ENCODE data around the gene MMP11. TPM values are rescaled to one million over a fixed set of nuclear protein-coding genes. Genes with fewer than 3 reads are reported as not detected.

Gene MMP11
- polyA plus RNA-seq, 1 donor: 13.3 TPM

DNA sequence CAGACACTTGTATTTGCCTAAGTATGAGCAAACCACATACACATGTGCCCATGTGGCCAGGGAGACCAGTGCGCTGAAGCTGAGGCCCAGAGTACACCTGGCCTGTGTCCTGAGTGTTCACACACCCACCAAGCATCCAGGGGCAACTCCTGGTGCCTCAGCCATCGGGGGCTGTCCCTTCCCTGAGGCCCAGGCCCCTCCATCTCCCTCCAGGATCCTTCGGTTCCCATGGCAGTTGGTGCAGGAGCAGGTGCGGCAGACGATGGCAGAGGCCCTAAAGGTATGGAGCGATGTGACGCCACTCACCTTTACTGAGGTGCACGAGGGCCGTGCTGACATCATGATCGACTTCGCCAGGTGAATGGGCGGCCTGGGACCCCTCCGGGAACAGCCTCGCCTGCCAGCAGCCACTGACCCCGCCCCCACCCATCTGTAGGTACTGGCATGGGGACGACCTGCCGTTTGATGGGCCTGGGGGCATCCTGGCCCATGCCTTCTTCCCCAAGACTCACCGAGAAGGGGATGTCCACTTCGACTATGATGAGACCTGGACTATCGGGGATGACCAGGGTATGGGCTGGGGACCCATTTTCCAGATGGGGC, 7.6 kb downstream of the MMP11 start:
- DNase-seq: no peak

DNA sequence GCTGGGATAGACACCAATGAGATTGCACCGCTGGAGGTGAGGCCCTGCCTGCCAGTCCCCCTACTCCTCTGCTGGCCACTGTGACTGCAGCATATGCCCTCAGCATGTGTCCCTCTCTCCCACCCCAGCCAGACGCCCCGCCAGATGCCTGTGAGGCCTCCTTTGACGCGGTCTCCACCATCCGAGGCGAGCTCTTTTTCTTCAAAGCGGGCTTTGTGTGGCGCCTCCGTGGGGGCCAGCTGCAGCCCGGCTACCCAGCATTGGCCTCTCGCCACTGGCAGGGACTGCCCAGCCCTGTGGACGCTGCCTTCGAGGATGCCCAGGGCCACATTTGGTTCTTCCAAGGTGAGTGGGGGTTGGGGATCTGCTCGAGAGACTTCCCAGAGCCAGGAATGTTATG, 8.4 kb downstream of the MMP11 start:
- no peak for DNase-seq

DNA sequence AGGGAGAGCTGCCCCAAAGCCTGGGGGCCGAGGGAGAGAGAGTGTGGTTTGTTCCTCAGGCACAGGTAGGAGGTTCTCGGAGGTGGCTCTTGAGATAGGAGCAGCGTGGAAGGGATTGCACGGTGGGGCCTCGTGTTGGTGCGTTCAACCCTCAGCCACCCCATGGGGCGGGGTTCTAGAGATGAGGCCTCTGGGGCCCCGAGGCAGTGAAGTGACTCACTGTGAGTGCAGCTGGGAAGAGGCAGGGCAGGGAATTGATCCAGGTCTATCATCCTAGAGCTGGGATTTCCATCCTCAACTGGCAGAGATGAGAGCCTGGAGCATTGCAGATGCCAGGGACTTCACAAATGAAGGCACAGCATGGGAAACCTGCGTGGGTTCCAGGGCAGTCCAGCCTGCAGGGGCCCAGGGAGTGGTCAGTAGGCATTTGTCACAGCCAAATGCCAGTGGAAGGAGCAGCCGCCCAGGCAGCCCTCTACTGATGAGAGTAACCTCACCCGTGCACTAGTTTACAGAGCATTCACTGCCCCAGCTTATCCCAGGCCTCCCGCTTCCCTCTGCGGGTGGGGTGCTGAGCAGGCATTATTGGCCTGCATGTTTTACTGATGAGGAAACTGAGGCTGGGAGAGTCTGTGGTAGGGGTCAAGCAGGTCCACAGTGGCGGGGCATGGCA, 9.0 kb downstream of the MMP11 start:
- DNase-seq: no peak

DNA sequence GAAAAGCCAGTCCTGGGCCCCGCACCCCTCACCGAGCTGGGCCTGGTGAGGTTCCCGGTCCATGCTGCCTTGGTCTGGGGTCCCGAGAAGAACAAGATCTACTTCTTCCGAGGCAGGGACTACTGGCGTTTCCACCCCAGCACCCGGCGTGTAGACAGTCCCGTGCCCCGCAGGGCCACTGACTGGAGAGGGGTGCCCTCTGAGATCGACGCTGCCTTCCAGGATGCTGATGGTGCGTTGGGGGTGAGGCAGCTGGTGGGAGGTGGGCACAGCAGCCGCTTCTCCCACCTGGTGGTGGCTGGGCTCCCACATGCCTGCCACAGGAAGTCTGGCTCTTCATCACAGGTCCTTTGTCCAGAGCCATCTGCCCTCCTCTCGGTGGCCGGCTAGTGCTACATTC, 9.6 kb downstream of the MMP11 start:
- no peak for DNase-seq

DNA sequence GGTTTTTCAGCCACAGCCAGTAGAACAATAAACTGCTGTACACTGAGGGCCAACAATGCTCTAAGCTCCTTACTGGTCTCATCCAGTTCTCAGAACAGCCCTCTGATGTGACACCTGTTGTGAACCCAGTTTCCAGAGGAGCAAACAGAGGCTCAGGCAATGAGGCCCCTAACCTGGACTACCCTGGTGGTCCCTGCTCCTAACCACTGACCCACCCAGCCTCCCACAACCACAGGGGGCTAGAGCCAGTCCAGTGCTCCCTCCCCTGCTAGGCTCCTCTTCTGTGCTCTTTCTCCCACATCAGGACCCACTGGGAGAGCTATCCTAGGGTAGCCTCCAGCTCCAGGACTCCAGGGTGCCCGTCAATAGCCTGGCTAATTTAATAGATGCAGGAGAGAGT, 10.1 kb downstream of the MMP11 start:
- no peak for DNase-seq

DNA sequence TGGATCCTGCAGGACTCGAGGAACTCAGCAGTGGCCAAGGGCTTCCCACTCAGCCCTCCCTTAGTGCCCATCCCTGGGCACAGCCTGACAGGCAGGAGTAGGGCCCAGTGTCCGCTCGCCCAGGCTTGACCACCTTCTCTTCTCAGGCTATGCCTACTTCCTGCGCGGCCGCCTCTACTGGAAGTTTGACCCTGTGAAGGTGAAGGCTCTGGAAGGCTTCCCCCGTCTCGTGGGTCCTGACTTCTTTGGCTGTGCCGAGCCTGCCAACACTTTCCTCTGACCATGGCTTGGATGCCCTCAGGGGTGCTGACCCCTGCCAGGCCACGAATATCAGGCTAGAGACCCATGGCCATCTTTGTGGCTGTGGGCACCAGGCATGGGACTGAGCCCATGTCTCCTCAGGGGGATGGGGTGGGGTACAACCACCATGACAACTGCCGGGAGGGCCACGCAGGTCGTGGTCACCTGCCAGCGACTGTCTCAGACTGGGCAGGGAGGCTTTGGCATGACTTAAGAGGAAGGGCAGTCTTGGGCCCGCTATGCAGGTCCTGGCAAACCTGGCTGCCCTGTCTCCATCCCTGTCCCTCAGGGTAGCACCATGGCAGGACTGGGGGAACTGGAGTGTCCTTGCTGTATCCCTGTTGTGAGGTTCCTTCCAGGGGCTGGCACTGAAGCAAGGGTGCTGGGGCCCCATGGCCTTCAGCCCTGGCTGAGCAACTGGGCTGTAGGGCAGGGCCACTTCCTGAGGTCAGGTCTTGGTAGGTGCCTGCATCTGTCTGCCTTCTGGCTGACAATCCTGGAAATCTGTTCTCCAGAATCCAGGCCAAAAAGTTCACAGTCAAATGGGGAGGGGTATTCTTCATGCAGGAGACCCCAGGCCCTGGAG, 10.9 kb downstream of the MMP11 start:
- DNase-seq: no peak

DNA sequence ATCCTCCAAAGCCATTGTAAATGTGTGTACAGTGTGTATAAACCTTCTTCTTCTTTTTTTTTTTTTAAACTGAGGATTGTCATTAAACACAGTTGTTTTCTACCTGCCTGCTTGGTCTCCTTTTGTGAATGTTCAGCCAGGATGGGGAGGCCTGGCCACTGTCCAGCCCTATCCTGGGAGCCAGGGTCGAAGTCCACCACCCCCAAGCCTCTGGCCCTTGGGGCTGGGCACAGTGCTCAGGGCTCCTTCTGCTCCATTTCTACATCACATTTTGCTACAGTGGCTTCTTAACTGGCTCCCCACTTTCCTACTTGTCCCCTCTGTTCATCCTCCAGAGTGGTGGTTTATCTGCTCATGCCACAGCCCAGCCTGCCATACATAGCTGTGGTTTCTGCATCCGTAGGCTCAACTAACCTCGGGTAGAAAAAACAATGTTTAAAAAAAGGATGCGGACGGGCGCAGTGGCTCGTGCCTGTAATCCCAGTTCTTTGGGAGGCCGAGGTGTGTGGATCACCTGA, 11.6 kb downstream of the MMP11 start:
- DNase-seq: no peak

DNA sequence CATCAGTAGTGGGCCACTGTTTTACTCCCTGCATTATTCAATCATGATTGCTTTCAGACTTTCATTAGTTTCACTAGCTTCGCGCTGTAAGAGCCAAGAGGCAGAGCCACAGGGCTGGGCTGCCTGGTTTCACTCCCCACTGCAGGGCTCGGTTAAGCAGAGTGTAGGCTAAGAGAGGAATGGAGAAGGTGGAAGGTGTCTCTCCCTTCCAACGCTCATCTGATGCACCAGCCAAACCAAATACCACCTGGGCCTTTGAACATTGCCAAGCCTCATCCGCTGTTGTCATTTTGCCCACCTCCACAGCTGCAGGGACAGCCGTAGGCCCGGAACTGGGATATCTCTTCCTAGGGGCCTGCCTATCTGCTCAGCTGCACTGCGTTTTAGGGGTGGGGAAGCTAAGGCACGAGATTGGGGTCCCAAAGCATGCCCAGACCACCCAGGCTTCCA, 13.6 kb downstream of the MMP11 start:
- DNase-seq: no peak

DNA sequence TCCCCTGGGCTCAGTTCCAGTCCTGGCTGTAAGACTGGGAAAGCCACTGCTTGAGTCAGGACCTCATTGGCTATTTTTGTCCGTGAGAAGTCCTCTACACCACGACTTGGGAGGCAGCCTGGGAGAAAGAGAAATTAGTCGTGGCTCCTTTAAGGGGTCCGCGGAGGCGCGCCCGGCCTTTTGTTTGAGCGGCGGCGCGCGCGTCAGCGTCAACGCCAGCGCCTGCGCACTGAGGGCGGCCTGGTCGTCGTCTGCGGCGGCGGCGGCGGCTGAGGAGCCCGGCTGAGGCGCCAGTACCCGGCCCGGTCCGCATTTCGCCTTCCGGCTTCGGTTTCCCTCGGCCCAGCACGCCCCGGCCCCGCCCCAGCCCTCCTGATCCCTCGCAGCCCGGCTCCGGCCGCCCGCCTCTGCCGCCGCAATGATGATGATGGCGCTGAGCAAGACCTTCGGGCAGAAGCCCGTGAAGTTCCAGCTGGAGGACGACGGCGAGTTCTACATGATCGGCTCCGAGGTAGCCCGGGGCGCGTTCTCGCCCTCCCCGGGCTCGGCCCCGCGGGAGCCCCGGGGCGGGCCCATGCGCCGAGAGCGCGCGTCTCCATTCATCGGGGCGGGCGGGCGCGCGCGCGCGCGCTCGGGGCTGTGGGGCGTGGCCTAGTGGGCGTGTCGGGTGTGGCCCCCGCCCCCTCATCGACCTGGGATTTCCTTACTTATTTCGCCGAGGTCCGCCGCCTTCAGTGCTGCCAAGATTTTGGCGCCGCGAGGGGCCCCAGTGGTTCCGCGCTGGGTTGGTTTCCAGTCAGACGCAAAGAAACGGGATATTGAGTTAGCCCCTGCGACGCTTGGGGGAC, 14.3 kb downstream of the MMP11 start, which contains the start of gene SMARCB1:
TSS of gene SMARCB1 (plus strand) at position 215 of the 848 bp plus-strand sequence. CDS start at position 419, 204 bp downstream.
- peak; percentile 92 for DNase-seq

DNA sequence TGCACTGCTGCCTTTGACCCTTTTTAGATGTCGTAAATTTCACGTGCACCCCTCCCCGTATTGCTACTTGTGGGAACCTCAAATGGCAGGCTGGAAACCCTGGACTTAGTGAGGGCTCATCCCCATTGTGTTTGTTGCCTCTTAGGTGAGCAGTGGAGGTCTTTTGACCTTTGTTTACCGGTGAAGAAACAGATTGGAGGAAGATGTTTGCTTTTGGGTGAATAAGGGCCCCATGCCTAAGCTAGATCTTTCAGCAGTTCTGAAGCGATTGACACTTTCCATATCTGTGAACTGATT, 14.9 kb downstream of the MMP11 start:
- no peak for DNase-seq

DNA sequence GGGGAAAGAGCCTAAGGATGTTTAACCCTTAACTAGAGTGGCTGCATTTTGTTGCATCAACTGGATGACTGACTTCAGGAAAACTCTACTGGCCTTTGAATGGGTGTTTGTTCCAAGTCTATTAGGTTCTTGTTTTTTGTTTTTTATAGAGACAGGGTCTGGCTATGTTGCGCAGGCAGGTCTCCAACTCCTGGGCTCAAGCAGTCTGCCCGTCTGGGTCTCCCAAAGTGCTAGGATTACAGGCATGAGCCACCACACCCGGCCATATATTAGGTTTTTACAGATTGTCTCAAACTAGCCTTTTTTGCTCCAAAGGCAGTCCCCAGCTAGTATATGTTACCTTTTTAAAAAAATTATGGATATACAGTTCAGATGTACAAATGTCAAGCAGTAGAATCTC, 15.3 kb downstream of the MMP11 start:
- DNase-seq: no peak

DNA sequence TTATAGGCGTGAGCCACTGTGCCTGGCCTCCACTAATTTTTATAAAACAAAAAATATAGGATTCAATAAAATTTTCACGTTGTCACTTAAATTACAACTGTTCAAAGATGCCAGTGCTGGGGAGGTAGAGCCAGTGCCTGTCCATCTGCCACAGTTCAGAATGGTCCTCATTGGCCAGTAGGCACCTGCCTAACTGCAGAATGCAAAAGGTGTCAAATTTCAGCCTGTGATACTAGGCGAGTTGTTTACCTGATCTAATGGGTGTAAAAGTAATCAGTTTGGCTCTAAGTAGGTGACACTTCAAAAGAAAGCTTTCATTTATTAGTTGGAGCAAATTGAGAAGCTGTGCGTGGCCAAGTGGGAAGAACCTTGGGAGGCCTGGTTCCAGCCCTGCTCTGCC, 16.5 kb downstream of the MMP11 start:
- DNase-seq: no peak

DNA sequence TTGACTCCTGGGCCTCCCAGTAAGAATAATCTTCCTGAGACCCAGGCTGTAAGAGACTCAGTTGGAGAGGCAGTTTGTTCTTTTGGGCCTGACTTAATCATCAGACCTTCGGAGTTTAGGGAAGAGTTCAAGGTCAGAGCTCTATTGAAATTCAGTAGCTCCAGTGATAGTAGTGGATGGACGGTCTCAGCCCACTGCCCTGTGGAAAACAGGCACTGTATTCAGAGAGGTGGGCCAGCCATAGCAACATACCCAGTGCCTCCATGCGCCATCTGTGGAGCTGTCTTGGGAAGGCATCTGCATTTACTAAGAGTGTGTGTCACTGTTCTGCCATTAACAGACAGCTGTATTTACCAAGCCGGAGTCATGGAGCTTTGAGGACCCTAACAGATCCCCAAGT, 17.0 kb downstream of the MMP11 start:
- no peak for DNase-seq

DNA sequence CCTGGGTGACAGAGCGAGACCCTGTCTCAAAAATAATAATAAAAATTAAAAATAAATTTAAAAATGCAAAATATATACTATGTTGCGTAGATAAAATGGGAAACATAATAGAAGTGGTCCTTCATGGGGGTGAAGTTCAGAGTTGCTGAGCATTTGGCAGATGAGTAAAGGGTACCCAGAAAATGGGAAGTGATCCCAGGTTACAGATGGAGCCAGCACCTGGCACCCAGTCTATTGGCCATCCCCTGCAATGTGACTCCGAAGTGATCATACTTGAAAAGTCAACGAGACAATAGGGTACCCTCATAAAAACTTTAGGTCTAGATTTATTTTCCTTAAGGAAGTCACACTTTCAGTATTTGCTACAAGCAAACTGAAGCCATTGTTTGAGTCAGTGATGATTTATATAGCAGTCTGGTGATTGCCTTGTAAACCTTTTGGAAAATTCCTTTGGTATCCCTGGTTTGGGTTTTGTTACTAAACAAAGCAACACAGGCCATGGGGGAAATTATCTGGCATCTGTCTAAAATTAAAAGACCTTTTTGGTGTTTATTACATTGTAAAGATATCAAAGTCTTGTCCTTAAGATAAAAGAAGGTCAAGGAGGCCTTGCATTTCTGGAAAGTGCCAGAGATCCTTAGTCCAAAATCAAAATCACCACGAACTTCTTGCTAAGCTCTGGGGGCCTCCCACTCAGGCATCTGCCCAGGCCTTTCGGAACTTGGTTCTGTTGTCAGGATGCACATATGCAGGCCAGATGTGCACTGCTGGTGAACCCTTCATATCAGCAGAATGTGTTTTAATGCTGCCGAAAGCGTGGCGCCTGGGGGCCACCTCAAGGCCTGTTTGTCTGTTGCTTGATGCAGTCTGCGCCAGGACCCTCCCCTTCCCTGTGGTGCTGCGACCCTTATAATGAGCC, 18.4 kb downstream of the MMP11 start:
- no peak for DNase-seq

DNA sequence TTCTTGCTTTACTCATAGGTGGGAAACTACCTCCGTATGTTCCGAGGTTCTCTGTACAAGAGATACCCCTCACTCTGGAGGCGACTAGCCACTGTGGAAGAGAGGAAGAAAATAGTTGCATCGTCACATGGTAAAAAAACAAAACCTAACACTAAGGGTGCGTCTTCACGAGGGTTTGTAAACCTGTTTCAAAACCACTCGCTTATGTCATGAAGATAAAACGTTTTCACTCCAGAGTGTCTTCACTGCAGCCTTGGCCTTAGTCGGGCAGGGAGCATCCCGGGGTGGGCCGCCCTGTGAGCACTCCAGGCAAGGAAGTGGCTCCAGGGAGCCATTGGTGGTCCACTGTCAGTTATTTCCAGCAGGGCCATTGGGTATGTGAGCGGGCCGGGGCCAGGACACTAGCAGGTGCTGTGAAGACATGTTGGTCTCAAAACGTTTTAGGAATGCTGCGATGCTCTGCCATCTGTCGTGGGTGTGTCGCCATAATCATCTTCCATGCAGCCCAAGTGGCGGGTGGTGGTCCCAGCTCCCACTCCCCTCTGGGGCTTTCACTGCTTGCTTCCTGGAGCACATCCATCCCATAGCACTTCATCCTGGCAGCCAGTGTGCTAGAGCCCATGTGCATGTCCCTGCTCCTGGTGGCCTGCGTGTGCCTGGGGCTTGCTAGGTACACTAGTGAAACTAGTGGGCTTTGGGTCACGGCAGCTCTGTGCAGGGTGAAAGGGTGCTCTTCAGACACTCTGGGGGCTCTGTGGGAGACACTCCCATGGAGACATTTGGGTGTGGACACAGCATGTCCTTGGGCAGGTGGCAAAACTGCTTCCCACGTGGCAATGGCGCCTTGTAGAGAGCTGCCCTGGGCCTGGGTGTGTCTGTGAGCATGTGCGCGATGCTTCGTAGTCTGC, 19.3 kb downstream of the MMP11 start:
- no peak for DNase-seq

DNA sequence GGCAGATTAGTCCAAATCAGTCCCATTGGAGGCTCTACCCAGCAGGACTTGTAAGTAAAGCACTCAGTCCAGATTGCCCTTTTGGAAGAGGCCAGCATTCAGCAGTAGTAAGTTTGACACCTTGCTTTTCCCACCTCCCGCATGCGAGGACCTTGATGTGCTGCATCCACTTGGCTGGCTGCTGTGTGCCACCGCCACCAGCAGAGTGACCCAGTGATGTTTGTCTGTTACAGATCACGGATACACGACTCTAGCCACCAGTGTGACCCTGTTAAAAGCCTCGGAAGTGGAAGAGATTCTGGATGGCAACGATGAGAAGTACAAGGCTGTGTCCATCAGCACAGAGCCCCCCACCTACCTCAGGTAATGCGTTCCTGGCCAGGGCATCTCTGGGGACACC, 20.7 kb downstream of the MMP11 start:
- no peak for DNase-seq

DNA sequence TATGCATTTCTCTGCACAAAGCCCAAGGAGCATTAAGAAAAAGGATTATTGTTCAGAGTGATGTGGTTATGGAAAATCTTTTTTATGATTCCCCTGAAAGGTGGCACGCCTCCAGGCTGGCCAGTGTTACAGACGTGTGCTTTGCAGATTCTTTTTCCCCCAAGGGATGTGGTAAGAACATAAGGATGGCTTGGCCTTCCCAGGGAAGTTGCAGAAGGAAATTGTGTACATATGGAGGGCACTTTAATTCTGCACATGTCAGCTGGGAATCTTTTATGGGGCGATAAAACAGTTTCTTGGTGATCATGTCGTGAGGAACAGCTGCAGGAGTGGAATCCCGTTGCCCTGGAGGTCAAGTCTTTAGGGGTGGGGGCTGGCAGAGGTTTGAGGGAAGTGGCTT, 23.8 kb downstream of the MMP11 start:
- DNase-seq: no peak

DNA sequence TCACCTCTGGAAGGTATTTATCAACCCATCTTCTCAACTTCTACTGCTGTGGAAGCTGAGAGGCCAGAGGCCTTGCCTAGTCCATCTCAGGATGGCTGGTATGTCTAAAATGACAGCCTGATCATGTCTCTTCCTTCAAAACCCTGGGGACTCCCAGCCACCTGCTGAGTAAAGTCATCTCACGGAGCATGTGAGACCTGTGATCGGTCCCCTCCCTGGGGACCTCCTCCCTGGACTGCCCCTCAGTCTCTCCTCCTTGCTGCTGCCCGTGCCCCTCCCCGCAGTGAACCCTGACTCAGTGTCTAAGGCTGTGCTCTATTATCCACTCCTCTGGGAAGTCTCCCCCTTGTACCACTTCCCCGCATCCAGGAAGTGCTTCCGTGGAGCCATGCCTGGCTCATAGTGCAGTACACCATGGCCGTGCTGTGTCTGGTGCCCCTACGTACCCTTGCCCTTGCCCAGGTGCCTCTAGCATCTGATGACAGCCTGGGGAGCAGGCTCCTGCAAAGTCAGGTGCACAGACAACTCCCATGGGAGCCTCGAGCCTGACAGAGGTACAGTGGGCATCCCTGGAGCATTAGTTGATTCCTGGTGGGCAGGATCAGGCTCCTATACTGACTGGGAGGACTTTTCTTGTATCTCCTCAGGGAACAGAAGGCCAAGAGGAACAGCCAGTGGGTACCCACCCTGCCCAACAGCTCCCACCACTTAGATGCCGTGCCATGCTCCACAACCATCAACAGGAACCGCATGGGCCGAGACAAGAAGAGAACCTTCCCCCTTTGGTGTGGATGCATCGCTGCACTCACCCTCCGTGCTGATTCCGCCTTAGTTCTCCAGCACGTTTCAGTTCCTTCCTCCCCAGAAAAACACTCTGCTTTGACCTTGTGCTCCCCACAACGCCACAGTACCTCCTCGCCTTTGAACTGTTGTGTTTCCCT, 27.9 kb downstream of the MMP11 start:
- DNase-seq: no peak
